22Rv1 (cell line): ENCODE data around the gene CX3CL1.

Experiments
- CTCF ChIP-seq: fragments of 450-650 bp; IDR thresholded peaks from 2 replicates; pipeline ENCODE4 v1.5.1; 2017; ENCODE audit warnings: mild to moderate bottlenecking
- ZFX ChIP-seq: fragments of 450-650 bp; IDR thresholded peaks from 2 replicates; pipeline ENCODE4 v1.6.1; 2017; ENCODE audit warnings: antibody characterized with exemption, borderline replicate concordance

- TF ChIP-seq CTCF = no peak
- no peak for TF ChIP-seq ZFX
These were observed 14.2 kb upstream of the CX3CL1 start for GRCh38 chr16:57358086-57358420.
